AG09309 (cell line): ENCODE data around the gene DOCK2.

Source experiments
- DNase-seq: peaks from one replicate; pipeline ENCODE4 v3.0.0-alpha.2; 2010; ENCODE audit warnings: low read depth
- H3K4me3 ChIP-seq: 2 replicates; pipeline ENCODE4 v1.5.1; 2011; ENCODE audit warnings: mild to moderate bottlenecking, low read depth, low read length, moderate library complexity; ENCODE audit not compliant: control insufficient read depth
- TF ChIP-seq, protein P1 (sequence below): IDR thresholded peaks from 2 replicates; pipeline ENCODE4 v1.5.1; 2011; ENCODE audit warnings: mild to moderate bottlenecking, low read depth, low read length, inconsistent platforms; ENCODE audit not compliant: insufficient read depth, control insufficient read depth; ENCODE audit errors: missing control alignments

Gene DOCK2

DNA sequence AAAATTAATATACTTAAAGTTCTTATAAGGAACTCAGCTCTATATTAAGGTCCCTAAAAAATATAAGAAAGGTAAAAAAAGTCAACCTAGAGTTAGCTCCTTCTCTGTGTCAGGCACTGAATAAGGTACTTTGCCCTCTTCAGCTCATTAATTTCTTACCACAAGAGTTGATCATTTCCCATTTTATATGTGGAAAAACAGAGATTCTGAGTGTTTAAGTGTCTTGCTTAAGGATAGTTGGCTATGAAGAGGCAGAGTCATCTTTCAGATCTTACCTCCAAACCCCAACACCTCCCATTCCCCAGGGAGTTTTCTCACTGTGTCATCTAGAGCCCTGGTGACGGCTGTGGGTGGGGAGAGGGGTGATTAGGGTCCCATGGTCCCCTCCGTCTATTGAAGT lies 302.7 kb downstream of the DOCK2 start:
- no peak for DNase-seq
- no peak overlapping the region for H3K4me3 ChIP-seq
- TF ChIP-seq, protein P1, sequence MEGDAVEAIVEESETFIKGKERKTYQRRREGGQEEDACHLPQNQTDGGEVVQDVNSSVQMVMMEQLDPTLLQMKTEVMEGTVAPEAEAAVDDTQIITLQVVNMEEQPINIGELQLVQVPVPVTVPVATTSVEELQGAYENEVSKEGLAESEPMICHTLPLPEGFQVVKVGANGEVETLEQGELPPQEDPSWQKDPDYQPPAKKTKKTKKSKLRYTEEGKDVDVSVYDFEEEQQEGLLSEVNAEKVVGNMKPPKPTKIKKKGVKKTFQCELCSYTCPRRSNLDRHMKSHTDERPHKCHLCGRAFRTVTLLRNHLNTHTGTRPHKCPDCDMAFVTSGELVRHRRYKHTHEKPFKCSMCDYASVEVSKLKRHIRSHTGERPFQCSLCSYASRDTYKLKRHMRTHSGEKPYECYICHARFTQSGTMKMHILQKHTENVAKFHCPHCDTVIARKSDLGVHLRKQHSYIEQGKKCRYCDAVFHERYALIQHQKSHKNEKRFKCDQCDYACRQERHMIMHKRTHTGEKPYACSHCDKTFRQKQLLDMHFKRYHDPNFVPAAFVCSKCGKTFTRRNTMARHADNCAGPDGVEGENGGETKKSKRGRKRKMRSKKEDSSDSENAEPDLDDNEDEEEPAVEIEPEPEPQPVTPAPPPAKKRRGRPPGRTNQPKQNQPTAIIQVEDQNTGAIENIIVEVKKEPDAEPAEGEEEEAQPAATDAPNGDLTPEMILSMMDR, result no peak

DNA sequence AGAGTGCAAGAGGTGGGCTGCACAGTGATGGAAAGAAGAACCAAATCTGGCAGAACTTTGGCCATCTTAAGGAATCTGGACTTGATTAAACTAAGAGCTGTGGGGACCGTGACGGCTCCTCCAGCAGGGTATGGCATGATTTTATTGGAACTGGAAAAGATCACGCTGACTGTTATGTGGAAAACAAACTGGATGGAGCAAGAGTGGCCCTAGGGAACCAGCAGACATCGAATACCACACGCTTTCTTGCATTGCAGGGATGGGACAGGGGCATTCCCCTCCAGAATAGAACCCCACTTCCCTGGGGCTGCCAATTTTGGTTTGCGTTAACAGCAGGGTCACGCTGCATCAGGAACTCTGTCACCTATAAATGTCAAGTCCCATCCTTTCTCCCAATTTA lies 304.5 kb downstream of the DOCK2 start:
- no peak overlapping the region for H3K4me3 ChIP-seq
- no peak for DNase-seq
- TF ChIP-seq, protein P1, result no peak

DNA sequence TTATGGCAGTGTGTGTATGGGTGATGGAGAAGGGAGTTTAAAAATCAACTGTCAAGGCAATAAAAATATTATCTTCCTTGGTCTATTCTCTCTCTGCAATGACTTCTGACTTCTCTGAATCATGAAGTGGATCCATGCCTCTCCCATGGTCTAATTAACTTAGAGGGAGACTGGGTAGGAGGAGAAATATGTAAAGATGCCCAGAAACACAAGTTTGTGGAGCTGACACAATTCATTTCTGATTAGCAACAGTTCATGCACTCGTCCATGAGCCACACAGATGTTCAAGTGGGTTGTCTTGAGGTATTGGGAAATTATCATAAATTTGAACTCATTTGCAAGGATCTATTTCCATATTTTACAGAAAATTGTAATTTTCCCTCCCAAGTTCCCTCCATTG lies 305.1 kb downstream of the DOCK2 start:
- TF ChIP-seq, protein P1, result no peak
- no peak overlapping the region for H3K4me3 ChIP-seq
- DNase-seq, result peak; percentile 55

DNA sequence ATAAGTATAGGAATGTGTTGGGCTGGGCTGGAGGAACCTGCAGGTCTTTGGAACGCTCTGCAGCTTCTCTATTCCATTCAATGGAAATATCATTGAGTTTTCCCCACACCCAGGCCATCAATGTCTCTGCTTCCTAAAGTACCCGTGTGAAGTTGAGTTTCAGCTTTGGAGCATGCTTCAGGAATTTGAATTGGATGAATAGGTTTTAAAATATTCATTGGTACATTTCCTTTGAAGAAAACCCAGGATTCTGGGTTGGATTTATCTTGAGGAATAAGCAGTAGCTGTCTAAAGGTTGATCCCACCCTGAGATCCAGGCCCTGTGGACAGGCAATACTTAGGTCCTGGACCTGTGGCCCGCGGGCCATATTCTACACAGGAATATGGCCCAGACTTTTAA lies 306.0 kb downstream of the DOCK2 start:
- TF ChIP-seq, protein P1, result no peak
- DNase-seq, result no peak

DNA sequence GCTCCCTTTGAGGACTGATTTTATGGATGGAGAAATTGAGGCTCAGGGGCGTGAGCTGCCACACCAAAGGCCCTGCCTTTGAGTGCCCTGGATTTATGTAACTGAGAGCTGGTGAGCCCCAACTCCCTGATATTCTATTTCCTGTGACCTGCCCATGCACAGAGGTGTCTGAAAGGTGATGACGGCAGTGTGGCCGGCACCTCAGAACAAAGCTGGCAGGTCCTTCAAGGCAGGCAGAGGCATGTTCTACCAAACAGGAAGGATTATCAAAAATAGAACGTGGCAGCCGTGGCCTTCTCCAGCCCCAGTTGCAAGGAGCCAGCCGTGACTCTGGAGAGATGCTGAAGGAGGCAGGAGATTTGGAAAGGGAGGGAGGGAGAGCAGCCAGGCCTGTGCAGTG lies 307.0 kb downstream of the DOCK2 start:
- DNase-seq, result no peak
- TF ChIP-seq, protein P1, result no peak
- no peak overlapping the region for H3K4me3 ChIP-seq

More for the DNA sequence above, 306.0 kb downstream of the DOCK2 start:
- no peak overlapping the region for H3K4me3 ChIP-seq

DNA sequence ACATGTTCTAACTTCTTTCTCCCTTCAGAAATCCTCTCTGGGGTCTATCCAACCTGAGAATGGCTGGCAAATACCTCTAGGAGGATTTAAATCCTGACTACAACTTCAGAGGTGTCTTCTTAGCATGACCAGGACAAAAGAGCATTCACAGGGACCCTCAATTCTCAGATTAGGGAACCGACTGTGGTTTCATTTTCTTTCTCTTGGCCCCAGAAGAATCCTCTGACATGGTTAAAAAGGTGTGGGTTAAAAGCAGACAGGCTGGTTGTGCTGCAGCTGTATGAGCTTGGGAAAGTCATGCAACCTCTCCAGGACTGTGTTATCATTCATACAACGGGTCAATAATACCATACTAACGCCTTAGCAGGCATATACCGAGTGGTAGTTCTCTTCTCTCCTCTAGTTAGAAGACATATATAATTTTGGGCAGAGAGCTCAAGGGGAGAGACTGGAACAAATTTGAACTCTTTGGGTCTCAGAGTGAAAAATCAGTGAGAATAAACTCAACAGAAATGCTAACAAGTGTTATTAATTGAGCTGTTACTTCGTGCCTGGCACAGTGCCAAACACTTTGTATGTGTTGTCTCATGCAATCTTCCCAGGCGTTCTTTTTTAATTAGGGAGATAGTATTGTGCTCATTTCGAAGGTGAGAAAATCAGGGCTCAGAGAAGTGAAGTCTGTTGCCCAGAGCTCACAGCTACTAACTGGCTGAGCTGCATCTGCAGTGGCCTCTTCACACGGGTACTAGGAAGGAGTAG lies 308.0 kb downstream of the DOCK2 start:
- DNase-seq, result no peak
- no peak overlapping the region for H3K4me3 ChIP-seq
- TF ChIP-seq, protein P1, result no peak
